Caco-2 (cell line): Measurements from ENCODE around the gene PARD3B. TPM values are rescaled to one million over a fixed set of nuclear protein-coding genes. Genes with fewer than 3 reads are reported as not detected.

Source experiments
- BruUV-seq: library from RNA; stranded (reverse); fragments of 400-500 nt; replicated peaks from 2 replicates; lab custom pipeline; 2021; lab: Mats Ljungman, UMichigan
- CTCF ChIA-PET: fragments of 300-600 bp; sonication (Branson Sonifier 250); formaldehyde crosslinking; loops from one replicate; lab custom pipeline; 2022; ENCODE audit warnings: antibody characterized with exemption; lab: Charles Lee
- POLR2A ChIA-PET: fragments of 300-600 bp; sonication (Branson Sonifier 250); formaldehyde crosslinking; loops from one replicate; lab custom pipeline; 2022; ENCODE audit warnings: antibody characterized with exemption; lab: Charles Lee
- DNase-seq, 2 experiments: peaks; one replicate each; pipeline versions ENCODE4 v3.0.0 to v3.0.0-alpha.2; 2020 to 2022
- H3K27me3 ChIP-seq: replicated peaks from 2 replicates; pipeline ENCODE4 v1.6.0; 2011; ENCODE audit warnings: low read length; ENCODE audit not compliant: control insufficient read depth, insufficient read depth
- H3K36me3 ChIP-seq: 2 replicates; pipeline ENCODE4 v1.5.1; 2011; ENCODE audit warnings: low read length; ENCODE audit not compliant: control insufficient read depth, insufficient read depth
- H3K4me1 ChIP-seq: fragments of 250-450 bp; sonication (Bioruptor Pico); 2 replicates; pipeline ENCODE4 v1.5.1; 2020; ENCODE audit warnings: mild to moderate bottlenecking
- H3K4me3 ChIP-seq: 2 replicates; pipeline ENCODE4 v1.5.1; 2011; ENCODE audit warnings: low read depth, mild to moderate bottlenecking, control low read depth, low read length
- H3K9me3 ChIP-seq: fragments of 250-450 bp; sonication (Bioruptor Pico); 2 replicates; pipeline ENCODE4 v1.5.1; 2020; ENCODE audit warnings: mild to moderate bottlenecking, moderate library complexity
- H3K27ac Mint-ChIP-seq: one replicate; pipeline ENCODE4 v1.8.0; 2022; ENCODE audit warnings: mixed read lengths; ENCODE audit not compliant: unreplicated experiment
- H3K27me3 Mint-ChIP-seq: one replicate; pipeline ENCODE4 v1.8.0; 2022; ENCODE audit warnings: mixed read lengths; ENCODE audit not compliant: insufficient read depth, unreplicated experiment
- H3K36me3 Mint-ChIP-seq: one replicate; pipeline ENCODE4 v1.8.0; 2022; ENCODE audit warnings: mild to moderate bottlenecking, mixed read lengths; ENCODE audit not compliant: insufficient read depth, unreplicated experiment
- H3K4me1 Mint-ChIP-seq: one replicate; pipeline ENCODE4 v1.8.0; 2022; ENCODE audit warnings: low read depth, mixed read lengths; ENCODE audit not compliant: unreplicated experiment
- H3K4me3 Mint-ChIP-seq: one replicate; pipeline ENCODE4 v1.8.0; 2022; ENCODE audit warnings: mild to moderate bottlenecking, moderate library complexity, mixed read lengths; ENCODE audit not compliant: unreplicated experiment
- H3K9me3 Mint-ChIP-seq: one replicate; pipeline ENCODE4 v1.8.0; 2022; ENCODE audit warnings: mixed read lengths; ENCODE audit not compliant: unreplicated experiment
- CTCF ChIP-seq, 2 experiments: fragments of 200-600 bp in 1 of 2; IDR thresholded peaks; 1 replicate in 1 of 2; 2 replicates in 1 of 2; pipeline versions ENCODE4 v1.5.1 to v1.8.0; 2011 to 2022; ENCODE audit warnings: antibody characterized with exemption in 1 of 2, control low read depth in 1 of 2, inconsistent platforms in 1 of 2, low read depth in 1 of 2, low read length in 1 of 2, mild to moderate bottlenecking in 1 of 2, moderate library complexity in 1 of 2; ENCODE audit not compliant: insufficient read depth in 1 of 2, severe bottlenecking in 1 of 2, unreplicated experiment in 1 of 2
- intact Hi-C: fragments of 100-400 bp; cut with micrococcal nuclease; formaldehyde crosslinking; loops from one replicate; pipeline ENCODE4 v1.10.0; 2022; ENCODE audit not compliant: unreplicated experiment
- total RNA-seq: library from RNA; stranded (reverse); gene quantifications from 2 replicates; pipeline ENCODE4 v1.2.3, GENCODE V29; 2022

Gene PARD3B
- total RNA-seq, 1 experiment from 2014 or later, result 68.9 TPM

GRCh38 chr2:204538182-204539018 lies 6.9 kb upstream of the PARD3B start:
- H3K27me3 Mint-ChIP-seq, result no peaks in the 10 kb centered on the region
- ChIA-PET CTCF (no interaction called here), POLR2A (no interaction called here)
- DNase-seq, result no peak
- no peaks in the 10 kb centered on the region for H3K36me3 ChIP-seq
- H3K9me3 Mint-ChIP-seq, result no peaks in the 10 kb centered on the region
- peaks cover 14% of the 10 kb centered on the region for H3K4me1 Mint-ChIP-seq
- peaks cover 6% of the 10 kb centered on the region; the same call in 1 of the 2 replicates for H3K4me1 ChIP-seq
- no peaks in the 10 kb centered on the region for H3K27me3 ChIP-seq
- no TSS peak for BruUV-seq
- H3K4me3 Mint-ChIP-seq, result no peak overlapping the region
- H3K27ac Mint-ChIP-seq, result no peak overlapping the region
- no peaks in the 10 kb centered on the region for H3K9me3 ChIP-seq
- intact Hi-C loops, result no loop called here
- no peak overlapping the region for H3K4me3 ChIP-seq
- TF ChIP-seq CTCF (IDR thresholded peaks at IDR 0.05; ENCODE audit: insufficient read depth in 1 of 2, low read depth in 1 of 2, low read length in 1 of 2, severe bottlenecking in 1 of 2, unreplicated experiment in 1 of 2), result no peak
- H3K36me3 Mint-ChIP-seq, result no peaks in the 10 kb centered on the region

- Mint-ChIP-seq H3K27ac (no peak overlapping the region), H3K9me3 (no peaks in the 10 kb centered on the region), H3K27me3 (no peaks in the 10 kb centered on the region), H3K4me1 (peaks cover 18% of the 10 kb centered on the region), H3K4me3 (no peak overlapping the region), H3K36me3 (no peaks in the 10 kb centered on the region)
- no TSS peak for BruUV-seq
- ChIA-PET CTCF (no interaction called here), POLR2A (no interaction called here)
- intact Hi-C loops, result no loop called here
- no peak overlapping the region for H3K4me3 ChIP-seq
- DNase-seq, result no peak
- no peaks in the 10 kb centered on the region for H3K27me3 ChIP-seq
- H3K36me3 ChIP-seq, result no peaks in the 10 kb centered on the region
- no peaks in the 10 kb centered on the region for H3K9me3 ChIP-seq
- H3K4me1 ChIP-seq, result peaks cover 12% of the 10 kb centered on the region
- no peak for TF ChIP-seq CTCF (IDR thresholded peaks at IDR 0.05; ENCODE audit: insufficient read depth in 1 of 2, low read depth in 1 of 2, low read length in 1 of 2, severe bottlenecking in 1 of 2, unreplicated experiment in 1 of 2)
Measured at GRCh38 chr2:204539019-204539385, 6.3 kb upstream of the PARD3B start.

DNA sequence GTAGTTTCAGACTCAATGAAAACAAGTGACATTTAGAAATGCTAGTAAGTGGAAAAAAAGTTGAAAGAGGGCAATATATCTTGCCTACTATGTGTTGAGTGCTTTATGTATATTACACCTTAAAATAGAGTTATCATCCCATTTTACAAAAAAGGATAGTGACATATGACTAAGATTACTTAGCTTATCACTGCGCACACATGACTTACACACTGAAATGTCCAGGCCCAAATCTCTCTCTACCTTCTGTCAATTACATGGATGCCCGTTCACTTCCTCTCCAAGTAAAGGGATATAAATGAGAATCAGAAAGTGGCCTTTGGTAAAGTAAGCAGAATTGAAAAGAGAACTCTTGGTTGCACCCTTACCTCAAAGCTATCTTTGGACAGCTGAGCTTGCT lies 3.6 kb upstream of the PARD3B start:
- CTCF ChIA-PET, result no interaction called here
- no TSS peak for BruUV-seq
- Mint-ChIP-seq H3K36me3 (peaks cover 6% of the 10 kb centered on the region), H3K4me3 (no peak overlapping the region), H3K9me3 (no peaks in the 10 kb centered on the region), H3K4me1 (peaks cover 13% of the 10 kb centered on the region), H3K27ac (no peak overlapping the region), H3K27me3 (no peaks in the 10 kb centered on the region)
- H3K4me3 ChIP-seq, result no peak overlapping the region
- H3K27me3 ChIP-seq, result no peaks in the 10 kb centered on the region
- DNase-seq, result no peak
- no peak for TF ChIP-seq CTCF (IDR thresholded peaks at IDR 0.05; ENCODE audit: insufficient read depth in 1 of 2, low read depth in 1 of 2, low read length in 1 of 2, severe bottlenecking in 1 of 2, unreplicated experiment in 1 of 2)
- H3K9me3 ChIP-seq, result no peaks in the 10 kb centered on the region
- no peaks in the 10 kb centered on the region for H3K36me3 ChIP-seq
- intact Hi-C loops, result no loop called here
- H3K4me1 ChIP-seq, result peaks cover 13% of the 10 kb centered on the region
- POLR2A ChIA-PET, result no interaction called here
